GM18951 (cell line): ENCODE measurements around the gene EFCAB5.

Source experiments
- POLR2A ChIP-seq: IDR thresholded peaks from 4 replicates; pipeline ENCODE4 v1.6.1; 2011; ENCODE audit warnings: mild to moderate bottlenecking; ENCODE audit not compliant: insufficient read length, insufficient read depth; ENCODE audit errors: extremely low read depth
- in situ Hi-C: fragments of 300-500 bp; cut with MboI; formaldehyde crosslinking; loops from one replicate; pipeline ENCODE4 v1.12.0; 2022; ENCODE audit warnings: low sequenced_read_pairs, mixed read lengths, inconsistent platforms; ENCODE audit not compliant: unreplicated experiment

EFCAB5 gene

DNA sequence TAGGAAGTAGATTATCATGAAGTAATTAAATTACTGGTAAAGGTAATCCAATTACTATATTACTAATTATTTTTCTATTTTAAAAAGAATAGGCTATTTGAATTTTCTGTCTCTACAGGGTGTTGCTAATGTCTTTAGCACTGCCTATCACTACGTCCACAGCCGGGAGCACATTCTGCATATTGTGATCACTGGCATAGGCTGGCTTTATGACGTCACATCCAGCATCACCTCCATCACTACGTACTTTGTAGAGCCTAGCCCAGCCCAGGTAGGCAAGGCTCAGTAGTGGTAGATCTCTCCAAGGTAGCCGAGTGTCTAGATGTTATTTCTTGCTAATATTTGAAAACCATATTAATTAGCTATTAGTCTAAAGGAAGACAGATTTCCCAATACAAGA is 141.3 kb downstream of the EFCAB5 start:
- no peak for TF ChIP-seq POLR2A
- in situ Hi-C loops, result loop anchor here (10.0 kb wide), 1 partner anchor 278 kb away; no protein-coding TSS in a partner anchor

DNA sequence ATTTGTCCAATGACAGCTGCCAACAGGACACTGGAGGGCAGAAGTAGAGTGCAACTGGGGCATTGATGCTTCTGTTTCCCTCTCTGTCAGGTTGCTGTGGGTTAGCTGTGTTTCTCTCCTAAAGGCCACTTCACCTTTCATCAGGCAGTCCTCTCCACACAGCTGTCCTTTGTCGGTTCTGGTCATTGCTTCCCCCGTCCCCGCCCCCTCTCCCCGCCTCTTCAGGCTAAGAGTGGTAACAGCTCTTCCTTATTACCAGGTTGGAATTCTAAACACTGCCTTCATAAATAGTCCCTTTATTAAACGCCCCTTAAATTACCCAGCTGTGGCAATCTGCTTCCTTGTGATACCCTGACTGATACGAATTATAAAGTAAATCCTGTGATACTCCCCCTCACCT is 143.4 kb downstream of the EFCAB5 start:
- in situ Hi-C loops, result loop anchor here (10.0 kb wide), 1 partner anchor 280 kb away; no protein-coding TSS in a partner anchor
- TF ChIP-seq POLR2A, result no peak

DNA sequence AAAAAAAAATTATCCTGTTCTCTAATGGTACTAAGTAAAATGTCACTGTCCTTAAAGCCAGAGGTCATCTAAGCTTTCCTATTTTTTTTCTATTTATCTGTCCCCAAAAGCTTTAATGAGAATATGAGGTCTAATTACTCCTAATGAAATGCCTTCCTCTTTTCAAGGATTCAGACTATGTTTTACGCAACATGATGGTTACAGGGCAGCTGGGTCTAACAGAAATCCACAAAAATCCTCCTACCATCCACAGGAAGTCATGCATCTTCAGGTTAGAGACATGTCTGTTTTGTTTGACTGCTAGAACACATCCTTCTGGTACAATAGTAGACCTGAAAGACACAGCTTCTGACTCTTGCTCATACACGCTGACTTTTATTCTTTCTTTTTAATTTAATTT is 145.5 kb downstream of the EFCAB5 start:
- in situ Hi-C loops, result loop anchor here (10.0 kb wide), 1 partner anchor 282 kb away; no protein-coding TSS in a partner anchor
- TF ChIP-seq POLR2A, result no peak

DNA sequence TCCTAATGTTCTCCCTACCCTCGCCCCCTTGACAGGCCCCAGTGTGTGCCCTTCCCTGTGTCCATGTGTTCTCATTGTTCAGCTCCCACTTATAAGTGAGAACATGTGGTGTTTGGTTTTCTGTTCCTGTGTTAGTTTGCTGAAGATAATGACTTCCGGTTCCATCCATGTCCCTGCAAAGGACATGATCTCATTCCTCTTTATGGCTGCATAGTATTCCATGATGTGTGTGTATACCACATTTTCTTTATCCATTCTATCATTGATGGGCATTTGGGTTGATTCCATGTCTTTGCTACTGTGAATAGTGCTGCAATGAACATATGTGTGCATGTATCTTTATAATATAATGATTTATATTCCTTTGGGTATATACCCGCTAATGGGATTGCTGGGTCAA is 146.0 kb downstream of the EFCAB5 start:
- in situ Hi-C loops, result loop anchor here (10.0 kb wide), 1 partner anchor 283 kb away; no protein-coding TSS in a partner anchor

DNA sequence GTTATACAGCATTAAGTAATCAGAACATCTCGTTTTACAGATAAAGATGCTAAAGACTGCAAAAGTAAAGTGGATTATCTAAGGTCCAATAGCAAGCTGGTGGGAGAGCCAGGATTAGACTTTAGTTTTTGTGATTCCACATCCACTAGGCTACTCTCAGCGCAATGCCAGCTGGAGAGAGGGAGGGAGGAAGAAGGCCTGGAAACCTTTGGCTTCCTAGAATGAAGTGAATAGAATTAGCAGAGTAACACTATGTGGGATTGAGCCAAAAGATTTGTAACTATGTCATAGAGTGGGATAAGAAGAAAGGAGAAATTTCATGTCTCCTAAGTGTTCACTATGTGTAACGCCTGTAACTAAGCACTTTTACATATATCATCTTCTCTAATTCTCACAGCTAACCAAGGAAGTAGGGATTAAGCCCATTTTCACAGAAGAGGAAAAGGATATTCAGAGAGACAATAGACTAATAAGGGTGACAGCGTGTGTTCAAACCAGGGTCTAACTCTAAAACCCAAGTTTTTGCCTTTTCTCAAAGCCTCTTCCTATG is 149.8 kb downstream of the EFCAB5 start:
- in situ Hi-C loops, result no loop called here
- TF ChIP-seq POLR2A, result no peak

DNA sequence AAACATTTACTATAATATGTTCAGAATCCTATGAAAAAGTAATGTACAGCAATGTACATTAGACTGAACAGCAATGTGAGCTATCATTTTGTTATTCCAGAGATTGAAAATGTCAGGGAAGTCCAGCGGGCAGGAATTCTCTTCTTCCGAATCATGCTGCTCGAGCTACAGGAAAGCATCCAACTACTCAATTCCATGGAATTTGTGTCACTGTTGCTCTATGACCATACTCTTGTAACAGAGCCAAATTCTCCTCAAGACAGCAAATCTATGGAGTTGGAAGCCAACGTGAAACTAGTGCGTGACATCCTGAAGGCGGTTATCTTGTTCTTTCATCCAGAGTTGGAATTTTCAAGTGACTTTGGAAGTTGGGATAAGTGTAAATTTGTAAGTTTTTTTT is 150.3 kb downstream of the EFCAB5 start:
- in situ Hi-C loops, result no loop called here
- TF ChIP-seq POLR2A, result no peak

DNA sequence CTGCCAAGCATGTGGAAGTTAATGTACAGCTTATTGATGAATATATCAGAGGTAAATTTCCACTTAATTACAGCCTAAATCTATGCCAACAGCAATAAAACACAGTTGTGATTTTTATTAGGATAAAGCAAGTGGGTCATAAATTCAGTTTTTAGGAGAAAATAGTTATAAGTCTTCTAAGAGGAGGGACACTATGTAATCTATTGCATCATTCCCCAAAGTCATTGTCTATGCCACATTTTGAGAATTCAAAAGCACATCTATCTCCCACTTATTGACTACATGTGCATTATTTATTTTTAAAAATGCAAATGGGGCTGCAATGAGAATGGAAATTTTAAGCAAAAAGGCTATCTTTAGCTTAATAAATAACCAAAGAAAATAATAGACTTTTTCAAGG is 151.5 kb downstream of the EFCAB5 start:
- in situ Hi-C loops, result no loop called here
- TF ChIP-seq POLR2A, result no peak

DNA sequence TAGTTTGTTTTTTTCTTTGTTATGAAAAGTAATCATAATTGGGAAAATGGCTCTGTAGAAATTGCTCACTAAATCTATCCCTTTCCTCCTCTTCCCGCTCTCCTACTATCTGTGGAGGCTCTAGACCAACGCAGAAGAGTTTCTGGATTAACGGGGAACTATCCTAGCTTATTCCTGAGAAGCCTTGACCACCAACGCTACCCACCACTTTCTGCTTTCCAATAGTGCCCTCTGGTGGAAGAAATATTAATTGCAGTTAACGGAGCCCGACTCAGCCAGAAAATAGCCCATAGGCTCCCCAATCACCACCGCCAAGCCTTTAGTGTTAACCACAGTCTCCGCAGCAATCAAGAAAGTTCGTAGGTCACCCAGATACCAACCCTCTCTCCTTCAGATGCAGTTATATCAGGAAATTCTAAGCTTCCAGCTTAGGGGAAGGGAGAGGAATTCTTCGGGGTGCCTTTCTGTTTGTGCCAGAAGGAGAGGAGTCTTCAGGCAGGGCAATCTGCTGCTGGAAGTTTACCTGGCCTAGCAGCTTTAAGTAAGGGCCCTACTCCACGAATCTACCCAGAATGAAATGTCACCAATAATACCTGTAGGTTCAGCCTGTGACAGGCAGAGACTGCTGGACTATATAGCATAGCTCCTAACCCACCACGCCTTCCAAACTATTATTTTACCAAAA is 152.2 kb downstream of the EFCAB5 start:
- in situ Hi-C loops, result no loop called here
- no peak for TF ChIP-seq POLR2A

DNA sequence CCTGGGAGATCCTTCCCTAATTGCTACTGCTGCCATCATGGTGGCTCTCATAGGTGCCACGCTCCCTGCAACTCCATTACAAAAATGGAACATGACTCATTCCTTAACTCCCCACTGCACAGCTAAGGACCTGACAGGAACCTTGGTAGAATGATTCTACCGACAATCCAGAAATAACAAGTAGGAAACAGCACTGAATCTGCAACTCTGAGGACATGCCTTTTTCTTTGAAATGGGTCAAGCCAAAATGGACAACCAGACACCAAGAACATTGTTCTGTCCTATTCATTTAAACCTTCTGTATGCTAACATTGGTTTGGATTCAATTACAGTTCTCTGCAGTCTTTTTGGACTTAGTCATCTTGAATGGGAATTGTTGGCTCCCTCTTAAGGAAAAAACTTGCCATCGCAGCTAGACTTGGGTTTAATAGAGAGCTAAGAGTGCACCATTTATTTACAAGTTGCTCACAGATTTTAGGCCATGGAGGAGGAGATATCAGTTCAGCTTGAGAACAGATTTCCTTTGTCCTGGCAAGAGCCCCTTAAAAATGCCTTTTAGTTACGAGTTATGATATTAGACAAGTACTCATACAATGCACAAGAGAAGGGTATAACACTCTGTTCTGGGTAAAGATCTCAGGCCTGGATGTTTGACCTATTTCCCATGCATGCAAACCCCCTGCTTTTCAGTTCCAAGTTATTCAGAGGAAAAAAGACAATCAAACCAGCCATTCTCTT is 154.2 kb downstream of the EFCAB5 start:
- in situ Hi-C loops, result no loop called here
- no peak for TF ChIP-seq POLR2A

DNA sequence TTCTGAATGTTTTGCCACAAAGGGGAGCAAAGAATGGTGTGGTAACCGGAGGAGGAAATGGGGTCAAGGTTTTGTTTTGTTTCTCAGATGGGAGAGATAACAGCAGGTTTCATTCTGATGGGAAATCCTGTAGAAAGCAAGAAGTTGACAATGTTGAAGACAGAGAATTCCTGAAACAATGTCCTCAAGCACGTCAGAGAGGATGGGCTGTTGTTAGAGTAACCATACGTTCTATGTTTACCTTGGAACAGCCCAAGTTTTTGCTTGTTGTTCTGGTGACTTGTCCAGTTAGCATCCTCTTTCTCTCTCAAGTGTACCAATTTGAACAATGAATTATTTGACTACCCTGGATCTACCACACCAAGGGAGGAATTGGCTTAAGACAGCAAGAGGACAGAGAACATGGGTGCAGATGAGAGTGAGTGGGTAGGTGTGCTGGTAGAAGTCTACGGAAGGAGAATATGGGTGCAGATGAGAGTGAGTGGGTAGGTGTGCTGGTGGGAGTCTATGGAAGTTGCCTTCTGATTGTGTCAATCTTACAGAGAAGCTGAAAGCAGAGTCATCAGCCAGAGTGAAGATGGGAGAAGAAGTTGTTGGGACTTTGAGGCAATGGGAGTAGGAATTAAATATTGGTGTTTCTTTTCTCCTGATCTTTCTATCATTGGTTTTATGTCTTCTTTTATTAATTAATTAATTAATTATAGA is 160.4 kb downstream of the EFCAB5 start:
- in situ Hi-C loops, result loop anchor here (10.0 to 25.0 kb wide), 3 partner anchors 173 to 610 kb away; partner anchors contain the start of gene TMIGD1

DNA sequence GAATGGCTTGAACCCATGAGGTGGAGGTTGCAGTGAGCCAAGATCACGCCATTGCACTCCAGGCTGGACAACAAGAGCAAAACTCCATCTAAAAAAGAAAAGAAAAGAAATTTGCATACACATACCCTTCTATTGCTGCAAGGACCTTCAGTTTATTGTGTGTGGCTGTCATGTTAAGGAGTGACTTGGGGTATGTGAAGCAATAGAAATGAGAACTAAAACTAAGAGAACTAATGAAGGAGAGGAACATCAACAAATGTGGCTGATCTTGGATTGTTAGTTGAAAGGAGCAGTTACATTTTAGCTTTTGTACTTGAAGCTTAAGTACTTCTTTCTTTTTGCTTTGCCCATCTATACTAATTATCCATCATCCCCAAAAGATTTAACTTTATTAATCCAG is 162.5 kb downstream of the EFCAB5 start:
- TF ChIP-seq POLR2A, result no peak
- in situ Hi-C loops, result loop anchor here (10.0 to 25.0 kb wide), 3 partner anchors 171 to 608 kb away; partner anchors contain the start of gene TMIGD1

More for the DNA sequence above, 160.4 kb downstream of the EFCAB5 start:
- TF ChIP-seq POLR2A, result no peak

DNA sequence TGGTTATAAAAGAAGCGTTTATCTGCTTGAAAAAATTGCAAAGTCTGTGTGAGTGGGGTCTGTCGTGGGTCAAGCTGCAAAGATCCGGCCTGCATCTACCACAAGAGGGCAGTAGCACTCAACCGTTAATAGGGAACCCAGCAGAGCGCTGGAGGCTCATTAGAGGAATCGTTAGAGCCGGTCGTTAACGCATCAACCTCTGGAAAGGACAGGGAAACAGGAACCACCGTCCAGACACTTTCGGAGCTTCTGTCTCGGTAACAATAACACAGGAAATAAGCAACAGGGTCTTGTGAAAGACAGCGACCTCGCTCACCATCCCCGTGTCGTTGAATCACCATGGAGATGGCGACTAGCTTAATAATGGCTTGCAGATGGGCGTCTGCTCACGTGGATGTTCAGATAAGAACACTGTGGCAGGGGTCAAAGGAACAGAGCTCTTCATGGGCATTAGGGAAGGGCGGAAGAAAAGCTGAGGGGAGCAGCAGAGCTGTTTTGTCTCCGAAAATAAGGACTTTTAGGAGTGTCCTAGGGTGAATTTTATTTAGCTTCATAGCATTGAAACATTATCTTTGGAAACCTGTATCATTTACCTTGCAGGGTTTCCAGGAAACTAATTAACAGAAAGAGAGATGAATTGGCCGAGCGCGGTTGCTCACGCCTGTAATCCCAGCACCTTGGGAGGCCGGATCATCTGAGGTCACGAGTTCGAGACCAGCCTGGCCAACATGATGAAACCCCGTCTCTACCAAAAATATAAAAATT is 163.3 kb downstream of the EFCAB5 start:
- TF ChIP-seq POLR2A, result no peak
- in situ Hi-C loops, result loop anchor here (10.0 to 25.0 kb wide), 3 partner anchors 170 to 608 kb away; partner anchors contain the start of gene TMIGD1
